Measurements from ENCODE around the gene IL22RA2. TPM values are rescaled to one million over a fixed set of nuclear protein-coding genes. Genes with fewer than 3 reads are reported as not detected.

Gene IL22RA2
- total RNA-seq, 1 experiment from 2014 or later: not detected

DNA sequence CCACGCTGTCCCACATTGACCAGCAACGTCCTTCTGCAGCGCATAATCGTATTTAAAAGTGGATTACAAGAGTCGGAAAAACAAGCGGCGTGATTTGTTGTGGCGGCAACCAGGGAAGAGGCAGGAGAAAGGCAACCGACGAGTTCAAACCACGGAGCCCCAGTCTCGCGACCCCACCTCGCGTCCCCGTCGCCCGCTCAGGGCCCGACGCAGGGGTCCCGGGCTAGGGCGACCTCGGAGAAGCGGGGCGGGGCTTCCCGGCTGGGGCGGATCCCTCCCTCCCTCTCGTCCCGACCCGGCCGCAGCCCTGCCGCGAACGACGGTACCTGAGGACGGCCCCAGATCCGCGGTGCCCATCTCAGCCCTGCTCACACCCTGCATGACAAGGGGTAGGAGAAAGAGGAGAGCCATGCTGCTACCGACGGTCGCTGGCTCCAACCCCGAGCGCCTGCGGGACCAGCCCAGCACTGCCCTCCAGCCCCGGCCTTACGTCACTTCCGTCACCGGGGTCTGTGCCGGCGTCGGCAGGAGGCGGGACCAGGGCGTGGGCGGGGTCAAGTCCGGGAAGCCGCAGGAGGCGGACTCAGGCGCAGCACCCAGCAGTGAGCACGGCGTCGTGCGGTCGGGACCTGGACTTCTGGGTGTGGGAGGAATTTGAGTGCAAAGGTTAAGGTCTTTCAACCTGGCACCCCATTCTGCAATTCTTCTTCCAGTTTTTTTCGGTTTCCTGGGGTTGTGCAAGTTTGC, 45.6 kb upstream of the IL22RA2 start, which contains the start of gene IFNGR1:
Gene IFNGR1, minus strand, starts transcription at position 469 of the 747 bp plus-strand sequence. Its CDS starts 58 bp downstream, at position 411.
- Histone ChIP-seq H3K4me3 (ENCODE audit: low read depth, low read length, poor library complexity, severe bottlenecking) (peak within 1 kb of the TSS; percentile 96), H3K9me3 (ENCODE audit: low read depth, low read length, poor library complexity, severe bottlenecking) (no peaks in the 10 kb centered on the region), H3K27ac (ENCODE audit: low read depth, low read length, poor library complexity, severe bottlenecking) (peak within 1 kb of the TSS; percentile 91), H3K4me1 (ENCODE audit: insufficient read depth, low read length, poor library complexity, severe bottlenecking) (peaks cover 7% of the 10 kb centered on the region), H3K27me3 (replicated peaks; ENCODE audit: insufficient read depth, low read depth, low read length, poor library complexity) (no peaks in the 10 kb centered on the region), H3K36me3 (ENCODE audit: insufficient read depth, low read length, poor library complexity, severe bottlenecking) (no peaks in the 10 kb centered on the region)
- DNase-seq (ENCODE audit: low spot score): peak; percentile 94
- TF ChIP-seq CTCF (conservative IDR thresholded peaks at IDR 0.05; ENCODE audit: low read depth, low read length) (no peak), EZH2 (IDR thresholded peaks at IDR 0.05; ENCODE audit: borderline replicate concordance, low read depth, low read length, poor library complexity, severe bottlenecking) (no peak)
- POLR2A ChIA-PET (ENCODE audit: low non-redundant PET): no interaction called here
- intact Hi-C loops (cut with micrococcal nuclease; ENCODE audit: unreplicated experiment): no loop called here
- BruUV-seq (replicated peaks): no TSS peak
- CTCF ChIA-PET: no interaction called here

DNA sequence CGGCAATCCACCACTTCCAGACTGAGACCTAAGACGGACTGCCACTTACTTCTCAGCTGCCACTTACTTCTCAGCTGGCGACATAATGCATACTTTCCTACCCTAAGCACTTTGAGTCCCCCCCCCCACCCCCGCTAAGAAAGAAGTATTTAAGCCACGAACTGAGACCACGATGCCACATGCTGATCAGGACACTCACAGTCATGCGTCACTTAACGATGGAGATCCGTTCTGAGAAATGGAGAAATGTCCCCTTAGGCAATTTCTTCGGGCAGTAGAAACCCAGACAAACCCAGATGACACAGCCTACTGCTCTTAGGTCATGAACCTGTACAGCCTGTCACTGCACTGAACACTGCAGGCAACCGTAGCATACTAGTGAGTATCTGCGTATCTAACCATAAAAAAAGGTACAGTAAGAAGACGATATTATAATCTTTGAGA, 45.1 kb upstream of the IL22RA2 start:
- peaks cover 7% of the 10 kb centered on the region for H3K4me1 ChIP-seq (ENCODE audit: insufficient read depth, low read length, poor library complexity, severe bottlenecking)
- no peaks in the 10 kb centered on the region for H3K9me3 ChIP-seq (ENCODE audit: low read depth, low read length, poor library complexity, severe bottlenecking)
- peak; percentile 35 for DNase-seq (ENCODE audit: low spot score)
- H3K4me3 ChIP-seq (ENCODE audit: low read depth, low read length, poor library complexity, severe bottlenecking): peak overlapping the region; percentile 96
- intact Hi-C loops (cut with micrococcal nuclease; ENCODE audit: unreplicated experiment): no loop called here
- no peaks in the 10 kb centered on the region for H3K27me3 ChIP-seq (replicated peaks; ENCODE audit: insufficient read depth, low read depth, low read length, poor library complexity)
- peak overlapping the region; percentile 91 for H3K27ac ChIP-seq (ENCODE audit: low read depth, low read length, poor library complexity, severe bottlenecking)
- TF ChIP-seq EZH2 (IDR thresholded peaks at IDR 0.05; ENCODE audit: borderline replicate concordance, low read depth, low read length, poor library complexity, severe bottlenecking) (no peak), CTCF (conservative IDR thresholded peaks at IDR 0.05; ENCODE audit: low read depth, low read length) (no peak)
- no TSS peak for BruUV-seq (replicated peaks)
- no peaks in the 10 kb centered on the region for H3K36me3 ChIP-seq (ENCODE audit: insufficient read depth, low read length, poor library complexity, severe bottlenecking)
- ChIA-PET CTCF (no interaction called here), POLR2A (ENCODE audit: low non-redundant PET) (no interaction called here)

- no peaks in the 10 kb centered on the region for H3K27me3 ChIP-seq (replicated peaks; ENCODE audit: insufficient read depth, low read depth, low read length, poor library complexity)
- no peak for DNase-seq (ENCODE audit: low spot score)
- TF ChIP-seq CTCF (conservative IDR thresholded peaks at IDR 0.05; ENCODE audit: low read depth, low read length) (no peak), EZH2 (IDR thresholded peaks at IDR 0.05; ENCODE audit: borderline replicate concordance, low read depth, low read length, poor library complexity, severe bottlenecking) (no peak)
- intact Hi-C loops (cut with micrococcal nuclease; ENCODE audit: unreplicated experiment): no loop called here
- H3K9me3 ChIP-seq (ENCODE audit: low read depth, low read length, poor library complexity, severe bottlenecking): no peaks in the 10 kb centered on the region
- POLR2A ChIA-PET (ENCODE audit: low non-redundant PET): no interaction called here
- no peaks in the 10 kb centered on the region for H3K36me3 ChIP-seq (ENCODE audit: insufficient read depth, low read length, poor library complexity, severe bottlenecking)
- peak overlapping the region; percentile 96 for H3K4me3 ChIP-seq (ENCODE audit: low read depth, low read length, poor library complexity, severe bottlenecking)
- H3K27ac ChIP-seq (ENCODE audit: low read depth, low read length, poor library complexity, severe bottlenecking): peak overlapping the region; percentile 91
- H3K4me1 ChIP-seq (ENCODE audit: insufficient read depth, low read length, poor library complexity, severe bottlenecking): peaks cover 7% of the 10 kb centered on the region
- CTCF ChIA-PET: no interaction called here
- BruUV-seq (replicated peaks): TSS peak; percentile 52
These were observed 44.5 kb upstream of the IL22RA2 start for GRCh38 chr6:137217801-137218472.
